Lower leg skin (tissue), 4 donors: ENCODE results near the gene GRIN2A. TPM values are rescaled to one million over a fixed set of nuclear protein-coding genes. Genes with fewer than 3 reads are reported as not detected.

Source experiments
- DNase-seq, 2 donors: peaks; one replicate each; pipeline ENCODE4 v3.0.0-alpha.2; 2019; ENCODE audit warnings: low spot score in 2 of 2
- H3K4me3 ChIP-seq: fragments of 200-600 bp; sonication (generic); 2 replicates; pipeline ENCODE4 v1.5.1; 2017; ENCODE audit warnings: mild to moderate bottlenecking, low read depth; ENCODE audit not compliant: poor library complexity, severe bottlenecking
- CTCF ChIP-seq, 3 donors: fragments of 450-650 bp; IDR thresholded peaks; one replicate each; pipeline ENCODE4 v1.5.1; 2016; ENCODE audit warnings: antibody characterized with exemption in 3 of 3, mild to moderate bottlenecking in 3 of 3, moderate library complexity in 2 of 3
- POLR2A ChIP-seq, 2 donors: fragments of 450-650 bp; IDR thresholded peaks; one replicate each; pipeline ENCODE4 v1.6.1; 2016 to 2017; ENCODE audit warnings: antibody characterized with exemption in 2 of 2, mild to moderate bottlenecking in 1 of 2, moderate library complexity in 1 of 2
- WGBS, 2 donors: methylation state at CpG; one replicate each; pipeline ENCODE4 v1.1.5; 2018; 5-methylcytosine and 5-hydroxymethylcytosine counted together
- intact Hi-C: fragments of 100-400 bp; cut with DNase I; formaldehyde crosslinking; loops from one replicate; pipeline ENCODE4 v1.15.0; 2023; ENCODE audit warnings: low total_unique reads
- total RNA-seq, 4 donors: library from RNA; depleted of rRNA; stranded (reverse); fragments of >200 nt; gene quantifications; one replicate each; pipeline ENCODE4 v1.1.0, GENCODE V29; 2016

GRIN2A gene
- total RNA-seq, 4 donors from 2014 or later, result 0.30 to 1.7 (median 0.73) TPM

GRCh38 chr16:9805109-9805508, 377.1 kb downstream of the GRIN2A start:
- 89 to 93% methylated on average over 2 of the region's 2 CpGs for WGBS, 2 donors
- TF ChIP-seq CTCF (IDR thresholded peaks at IDR 0.05) (no peak), POLR2A (IDR thresholded peaks at IDR 0.05) (no peak)
- DNase-seq, result no peak
- no peak overlapping the region for H3K4me3 ChIP-seq
- intact Hi-C loops, result no loop called here

GRCh38 chr16:9802160-9802559, 380.1 kb downstream of the GRIN2A start:
- no peak for DNase-seq
- H3K4me3 ChIP-seq, result no peak overlapping the region
- 96 to 100% methylated on average over 1 of the region's 1 CpG for WGBS, 2 donors
- intact Hi-C loops, result no loop called here
- TF ChIP-seq CTCF (IDR thresholded peaks at IDR 0.05) (no peak), POLR2A (IDR thresholded peaks at IDR 0.05) (no peak)

- WGBS, 2 donors, result 83 to 86% methylated on average over 1 of the region's 1 CpG
- intact Hi-C loops, result no loop called here
- no peak for TF ChIP-seq CTCF (IDR thresholded peaks at IDR 0.05)
- no peak for TF ChIP-seq POLR2A (IDR thresholded peaks at IDR 0.05)
- DNase-seq, result no peak
- H3K4me3 ChIP-seq, result no peak overlapping the region
Observed at GRCh38 chr16:9801651-9802050, 380.6 kb downstream of the GRIN2A start.

- no peak for TF ChIP-seq CTCF (IDR thresholded peaks at IDR 0.05)
- no peak for TF ChIP-seq POLR2A (IDR thresholded peaks at IDR 0.05)
- no peak for DNase-seq
- 67 to 71% methylated on average over 6 of the region's 6 CpGs for WGBS, 2 donors
- H3K4me3 ChIP-seq, result no peak overlapping the region
- intact Hi-C loops, result no loop called here
Observed at GRCh38 chr16:9800186-9800738, 382.0 kb downstream of the GRIN2A start.

GRCh38 chr16:9798952-9799580, 383.2 kb downstream of the GRIN2A start:
- intact Hi-C loops, result no loop called here
- DNase-seq, result no peak
- TF ChIP-seq CTCF (IDR thresholded peaks at IDR 0.05) (no peak), POLR2A (IDR thresholded peaks at IDR 0.05) (no peak)
- no peak overlapping the region for H3K4me3 ChIP-seq
- WGBS, 2 donors, result 76 to 78% methylated on average over 8 of the region's 8 CpGs

GRCh38 chr16:9798474-9798873, 383.8 kb downstream of the GRIN2A start:
- intact Hi-C loops, result no loop called here
- WGBS, 2 donors, result 78 to 79% methylated on average over 1 of the region's 1 CpG
- DNase-seq, result no peak
- no peak overlapping the region for H3K4me3 ChIP-seq
- TF ChIP-seq CTCF (IDR thresholded peaks at IDR 0.05) (no peak), POLR2A (IDR thresholded peaks at IDR 0.05) (no peak)
